Kidney tubule cell (primary cell): Measurements from ENCODE around the gene OR4K2.
"Not testable (repeated sequence)": the region's sequence is repeated elsewhere in the genome, so short reads cannot be mapped to it uniquely, and the experiment has no call there.

Source experiments
- DNase-seq: peaks from one replicate; pipeline ENCODE4 v3.0.0-alpha.2; 2018; ENCODE audit warnings: low spot score

OR4K2 gene

GRCh38 chr14:19874842-19875241 lies at the start of gene OR4K2:
TSS of gene OR4K2 (plus strand) at chr14:19875142. CDS start at chr14:19876268, 1,126 bp downstream.
- no peak for DNase-seq

- DNase-seq: not testable (repeated sequence)
Observed at GRCh38 chr14:19827626-19828244, 47.2 kb upstream of the OR4K2 start.

GRCh38 chr14:19828314-19828713 lies 46.6 kb upstream of the OR4K2 start:
- no peak for DNase-seq

- DNase-seq: not testable (repeated sequence)
Observed at GRCh38 chr14:19834203-19834848, 40.6 kb upstream of the OR4K2 start.

- no peak for DNase-seq
Observed at GRCh38 chr14:19838433-19838832, 36.5 kb upstream of the OR4K2 start.

- peak; percentile 36 for DNase-seq
Observed at GRCh38 chr14:19851365-19851764, 23.6 kb upstream of the OR4K2 start.

DNA sequence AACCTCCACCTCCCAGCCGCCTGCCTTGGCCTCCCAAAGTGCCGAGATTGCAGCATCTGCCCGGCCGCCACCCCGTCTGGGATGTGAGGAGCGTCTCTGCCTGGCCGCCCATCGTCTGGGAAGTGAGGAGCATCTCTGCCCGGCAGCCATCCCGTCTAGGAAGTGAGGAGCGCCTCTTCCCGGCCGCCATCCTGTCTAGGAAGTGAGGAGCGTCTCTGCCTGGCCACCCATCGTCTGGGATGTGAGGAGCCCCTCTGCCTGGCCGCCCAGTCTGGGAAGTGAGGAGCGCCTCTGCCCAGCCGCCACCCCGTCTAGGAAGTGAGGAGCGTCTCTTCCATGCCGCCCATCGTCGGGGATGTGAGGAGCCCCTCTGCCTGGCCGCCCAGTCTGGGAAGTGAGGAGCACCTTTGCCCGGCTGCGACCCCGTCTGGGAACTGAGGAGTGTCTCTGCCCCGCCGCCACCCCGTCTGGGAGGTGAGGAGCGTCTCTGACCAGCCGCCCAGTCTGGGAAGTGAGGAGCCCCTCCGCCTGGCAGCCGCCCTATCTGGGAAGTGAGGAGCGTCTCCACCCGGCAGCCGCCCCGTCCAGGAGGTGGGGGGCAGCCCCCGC lies 8.8 kb upstream of the OR4K2 start:
- DNase-seq: not testable (repeated sequence)

DNA sequence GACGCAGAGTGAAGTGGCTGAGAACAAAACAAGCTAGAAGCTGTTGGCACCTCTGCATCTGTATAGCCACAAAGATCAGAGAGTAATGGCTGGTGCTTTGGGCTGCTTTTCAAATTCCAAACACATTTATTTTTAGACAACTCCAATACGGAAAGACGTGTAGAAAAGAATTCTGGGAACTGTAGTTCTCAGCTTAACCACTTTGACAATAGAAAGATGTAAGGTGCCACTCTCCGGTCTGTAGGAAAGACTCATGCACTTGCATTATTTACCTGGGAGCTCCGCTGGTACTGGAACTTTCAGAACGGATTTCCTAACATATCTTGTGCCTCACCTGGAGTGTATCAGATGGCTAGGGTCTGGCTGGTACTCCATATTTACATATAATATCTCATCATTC lies 1.8 kb upstream of the OR4K2 start:
- DNase-seq: no peak

DNA sequence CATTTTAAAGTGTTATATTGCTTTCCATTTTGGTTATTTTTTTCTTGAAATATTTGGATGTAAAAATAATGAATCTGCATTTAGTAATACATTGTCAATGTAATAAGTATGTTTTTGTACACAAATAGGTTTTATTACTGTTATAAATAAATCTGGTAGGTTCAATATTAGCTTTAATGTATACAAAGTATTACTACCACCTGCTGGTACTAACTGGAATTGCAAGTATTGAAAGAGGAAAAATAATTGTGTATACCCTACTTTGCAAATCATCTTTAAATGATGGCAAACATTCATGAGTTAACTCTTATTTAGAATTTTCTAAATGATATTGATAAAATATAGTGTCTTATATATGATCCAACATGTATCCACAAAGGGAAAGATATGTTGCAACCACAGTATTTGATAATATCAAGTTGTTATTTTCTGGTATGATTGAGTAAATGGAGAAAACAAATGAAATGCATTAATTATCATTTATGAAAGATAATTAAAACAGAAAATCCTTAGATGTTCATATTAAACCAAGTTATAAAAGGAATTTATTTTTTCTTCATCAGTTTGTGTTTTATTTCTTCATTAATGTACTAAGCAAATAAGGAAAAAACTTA lies 3.2 kb downstream of the OR4K2 start:
- DNase-seq: peak; percentile 50

GRCh38 chr14:19895282-19895681 lies 20.3 kb downstream of the OR4K2 start:
- DNase-seq: no peak

DNA sequence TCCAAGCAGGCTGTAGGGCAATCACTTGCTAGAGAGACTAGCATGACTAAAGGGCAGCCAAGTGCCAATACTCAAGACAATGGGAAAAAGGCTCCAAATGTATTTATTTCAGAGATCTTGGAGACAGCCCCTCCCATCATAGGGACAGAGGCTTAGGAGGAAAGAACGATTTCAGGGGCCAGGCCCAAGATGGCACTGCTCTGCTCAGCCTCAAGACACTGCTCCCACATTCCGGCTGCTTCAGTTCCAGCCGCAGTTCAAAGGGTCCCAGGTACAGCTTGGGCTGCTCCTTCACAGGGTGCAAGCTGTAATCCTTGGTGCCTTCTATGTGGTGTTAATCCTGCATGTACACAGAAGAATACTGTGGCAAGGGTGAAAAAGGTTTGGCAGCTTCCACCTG lies 26.1 kb downstream of the OR4K2 start:
- DNase-seq: no peak

GRCh38 chr14:19902409-19902808 lies 27.5 kb downstream of the OR4K2 start:
- no peak for DNase-seq

- no peak for DNase-seq
Observed at GRCh38 chr14:19906665-19907064, 31.7 kb downstream of the OR4K2 start.

- DNase-seq: no peak
Observed at GRCh38 chr14:19911114-19911513, 36.2 kb downstream of the OR4K2 start.

- no peak for DNase-seq
Observed at GRCh38 chr14:19917243-19917642, 42.3 kb downstream of the OR4K2 start.

DNA sequence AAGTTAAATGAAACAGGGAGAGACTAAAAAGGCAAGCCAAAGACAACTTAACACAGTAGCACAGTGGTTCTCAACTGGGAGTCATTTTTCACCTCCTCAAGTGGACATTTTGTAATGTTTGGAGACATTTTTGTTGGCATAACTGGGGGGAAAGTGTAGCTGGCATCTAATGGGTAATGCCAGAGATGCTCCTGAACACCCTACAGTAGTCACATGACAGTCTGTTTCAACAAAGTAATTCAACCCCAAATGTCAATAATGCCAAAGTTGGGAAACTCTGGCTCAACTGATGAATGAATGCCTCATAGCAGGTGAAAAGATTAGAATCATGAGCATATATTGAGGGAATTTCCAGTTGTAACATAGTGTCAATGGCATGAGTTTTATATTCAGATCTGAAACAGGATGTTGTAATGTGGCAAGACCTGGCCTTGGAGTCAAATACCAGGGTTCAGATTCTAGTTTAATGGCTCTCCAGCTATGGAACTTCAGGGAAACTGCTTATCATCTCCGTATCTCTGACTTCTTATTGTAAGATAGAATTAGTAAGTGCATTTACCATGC lies 43.1 kb downstream of the OR4K2 start:
- no peak for DNase-seq

DNA sequence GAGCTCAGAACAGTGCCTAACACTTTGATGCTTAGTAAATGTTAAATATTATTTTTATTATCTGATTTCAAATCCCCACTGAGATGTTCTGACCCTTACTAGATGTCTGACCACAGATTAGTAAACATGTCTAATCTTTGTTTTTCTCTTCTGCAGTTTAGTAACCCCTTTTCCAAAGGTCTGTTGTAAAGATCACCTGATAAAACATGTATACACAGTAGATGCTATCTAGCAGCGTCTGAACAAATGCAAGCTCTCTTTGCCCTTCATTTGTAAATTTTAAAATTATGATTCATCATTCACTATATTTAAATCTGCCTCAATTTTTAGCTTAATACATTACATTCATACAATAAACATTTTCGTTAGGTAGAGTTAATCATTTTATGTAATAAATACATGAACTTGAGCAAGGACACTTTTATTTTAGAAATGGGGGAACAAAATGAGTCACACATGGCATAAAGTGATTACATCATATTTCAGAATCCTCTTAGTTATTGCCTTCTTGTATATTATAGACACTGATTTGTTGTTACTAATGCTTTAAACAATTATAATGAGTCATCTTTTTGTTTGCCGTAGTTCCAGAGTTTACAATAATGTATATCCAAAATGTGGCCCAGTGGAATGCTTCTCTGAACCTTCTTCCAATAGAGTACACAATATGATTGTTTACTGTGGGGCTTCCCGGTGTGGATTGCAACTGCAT lies 43.8 kb downstream of the OR4K2 start:
- no peak for DNase-seq

- DNase-seq: no peak
Observed at GRCh38 chr14:19920021-19920657, 45.2 kb downstream of the OR4K2 start, which contains the start of gene OR4K5. TSS of gene OR4K5 (plus strand) at chr14:19920607. CDS start at chr14:19920607, 0 bp downstream.

- no peak for DNase-seq
Observed at GRCh38 chr14:19930617-19931016, 55.7 kb downstream of the OR4K2 start, which contains the start of gene OR4K1. TSS of gene OR4K1 (plus strand) at chr14:19930917. CDS start at chr14:19935667, 4,750 bp downstream.
